Neural crest cell (in vitro differentiated cells): ENCODE measurements around the gene PEX6. TPM values are rescaled to one million over a fixed set of nuclear protein-coding genes. Genes with fewer than 3 reads are reported as not detected.
A peak's percentile ranks its signal among the peaks of the same experiment; 100 is the strongest.

Experiments
- DNase-seq: peaks from one replicate; pipeline ENCODE4 v3.0.0; 2021; ENCODE audit warnings: low read depth, mixed read lengths, low spot score
- H3K27ac Mint-ChIP-seq: one replicate; pipeline ENCODE4 v1.8.0; 2021; ENCODE audit warnings: mild to moderate bottlenecking, mixed read lengths; ENCODE audit not compliant: unreplicated experiment
- H3K27me3 Mint-ChIP-seq: 2 replicates; pipeline ENCODE4 v1.8.0; 2021; ENCODE audit warnings: low read depth, mild to moderate bottlenecking, mixed read lengths
- H3K36me3 Mint-ChIP-seq: 2 replicates; pipeline ENCODE4 v1.8.0; 2021; ENCODE audit warnings: low read depth, mild to moderate bottlenecking, mixed read lengths
- H3K4me1 Mint-ChIP-seq: 2 replicates; pipeline ENCODE4 v1.8.0; 2021; ENCODE audit warnings: mixed read lengths
- H3K4me3 Mint-ChIP-seq: one replicate; pipeline ENCODE4 v1.8.0; 2021; ENCODE audit warnings: mild to moderate bottlenecking, mixed read lengths
- H3K9me3 Mint-ChIP-seq: 2 replicates; pipeline ENCODE4 v1.8.0; 2021; ENCODE audit warnings: mixed read lengths
- total RNA-seq: library from RNA; stranded (reverse); gene quantifications from 2 replicates; pipeline ENCODE4 v1.2.1, GENCODE V29; 2021
- TF ChIP-seq, protein P1 (sequence below): fragments of 200-600 bp; sonication (generic); conservative IDR thresholded peaks from 2 replicates; pipeline ENCODE4 v1.5.0; 2021; ENCODE audit warnings: antibody characterized with exemption, mild to moderate bottlenecking

Gene PEX6
- total RNA-seq, 1 donor from 2014 or later, result 22.5 TPM

DNA sequence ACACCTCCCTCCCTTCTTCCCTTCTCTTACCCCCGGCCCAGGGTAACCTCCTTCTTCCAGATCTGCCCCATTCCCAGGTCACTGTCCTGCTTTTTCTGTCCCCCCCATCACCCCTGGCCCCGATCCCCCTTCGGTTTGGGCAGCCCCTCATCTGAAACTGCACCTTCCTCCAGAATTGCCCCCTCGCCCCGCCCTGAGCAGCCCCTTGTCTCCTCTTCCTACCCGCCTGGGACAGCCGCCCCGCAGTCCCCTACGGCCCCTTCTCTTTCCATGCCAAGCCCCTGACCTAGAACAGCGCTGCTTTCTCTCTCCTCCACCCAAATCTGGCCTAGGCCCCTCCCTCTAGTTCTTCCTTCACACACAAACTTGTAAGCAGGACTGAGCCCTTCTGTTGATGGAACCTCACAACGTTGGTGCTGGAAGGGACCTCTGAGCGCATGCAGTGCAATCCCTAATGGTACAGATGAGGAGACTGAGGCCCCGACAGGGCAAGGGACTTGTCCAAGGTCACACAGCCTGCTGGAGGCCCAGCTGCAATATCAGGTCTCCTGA is 6.0 kb upstream of the PEX6 start:
- TF ChIP-seq, protein P1, sequence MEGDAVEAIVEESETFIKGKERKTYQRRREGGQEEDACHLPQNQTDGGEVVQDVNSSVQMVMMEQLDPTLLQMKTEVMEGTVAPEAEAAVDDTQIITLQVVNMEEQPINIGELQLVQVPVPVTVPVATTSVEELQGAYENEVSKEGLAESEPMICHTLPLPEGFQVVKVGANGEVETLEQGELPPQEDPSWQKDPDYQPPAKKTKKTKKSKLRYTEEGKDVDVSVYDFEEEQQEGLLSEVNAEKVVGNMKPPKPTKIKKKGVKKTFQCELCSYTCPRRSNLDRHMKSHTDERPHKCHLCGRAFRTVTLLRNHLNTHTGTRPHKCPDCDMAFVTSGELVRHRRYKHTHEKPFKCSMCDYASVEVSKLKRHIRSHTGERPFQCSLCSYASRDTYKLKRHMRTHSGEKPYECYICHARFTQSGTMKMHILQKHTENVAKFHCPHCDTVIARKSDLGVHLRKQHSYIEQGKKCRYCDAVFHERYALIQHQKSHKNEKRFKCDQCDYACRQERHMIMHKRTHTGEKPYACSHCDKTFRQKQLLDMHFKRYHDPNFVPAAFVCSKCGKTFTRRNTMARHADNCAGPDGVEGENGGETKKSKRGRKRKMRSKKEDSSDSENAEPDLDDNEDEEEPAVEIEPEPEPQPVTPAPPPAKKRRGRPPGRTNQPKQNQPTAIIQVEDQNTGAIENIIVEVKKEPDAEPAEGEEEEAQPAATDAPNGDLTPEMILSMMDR, result no peak
- Mint-ChIP-seq H3K9me3 (no peaks in the 10 kb centered on the region), H3K27ac (peak overlapping the region; percentile 86), H3K4me1 (peaks cover 45% of the 10 kb centered on the region), H3K27me3 (no peaks in the 10 kb centered on the region), H3K36me3 (no peaks in the 10 kb centered on the region), H3K4me3 (peak overlapping the region; percentile 91)
- peak; percentile 12 for DNase-seq

DNA sequence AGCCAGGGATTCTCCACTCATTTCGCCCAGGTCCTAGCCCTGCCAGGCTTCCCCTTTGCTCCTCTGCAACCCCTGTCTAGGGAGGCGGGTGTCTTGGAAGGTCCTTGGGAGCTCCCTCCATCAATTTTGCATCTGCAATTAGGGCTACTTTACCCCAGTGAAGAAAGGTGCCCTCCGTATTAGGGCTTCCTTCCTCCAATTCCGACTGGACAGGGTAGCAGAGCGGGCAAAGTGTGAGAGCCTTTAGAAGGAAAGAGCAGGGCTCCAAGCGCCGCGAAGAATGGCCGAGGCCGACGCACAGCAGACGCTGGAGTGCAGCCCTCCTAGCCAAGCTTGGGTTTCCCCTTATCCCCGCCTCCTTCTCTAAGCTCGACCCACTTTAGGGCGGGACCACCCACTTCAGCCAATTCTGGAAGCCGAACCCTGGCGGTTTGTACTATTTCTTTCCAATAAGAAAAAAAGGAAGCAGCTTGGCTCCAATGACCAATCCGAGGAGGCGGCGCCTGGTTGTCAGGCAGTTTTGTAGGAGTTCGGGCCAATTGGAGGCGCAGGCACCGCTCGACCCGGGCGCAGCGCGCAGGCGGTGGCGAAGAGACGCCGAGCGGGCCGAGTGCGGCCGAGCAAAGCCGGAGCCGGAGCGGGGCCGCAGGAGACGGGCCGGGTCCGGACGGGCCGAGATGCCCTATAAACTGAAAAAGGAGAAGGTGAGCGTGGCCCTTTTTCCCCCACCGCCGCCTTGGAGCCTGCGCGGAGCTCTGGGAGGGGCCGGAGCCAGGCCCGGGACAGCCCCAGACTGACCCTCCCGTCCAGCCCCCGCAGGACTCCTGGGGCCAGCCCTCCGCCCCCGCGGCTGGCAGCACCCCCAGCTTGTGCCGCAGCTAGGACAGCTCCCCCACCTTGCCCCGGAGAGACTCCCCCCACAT is 5.3 kb upstream of the PEX6 start, which contains the start of gene PPP2R5D:
PPP2R5D (plus strand) TSS at position 570 of the 923 bp plus-strand sequence; CDS start at position 678, 108 bp downstream.
- H3K27me3 Mint-ChIP-seq, result no peaks in the 10 kb centered on the region

DNA sequence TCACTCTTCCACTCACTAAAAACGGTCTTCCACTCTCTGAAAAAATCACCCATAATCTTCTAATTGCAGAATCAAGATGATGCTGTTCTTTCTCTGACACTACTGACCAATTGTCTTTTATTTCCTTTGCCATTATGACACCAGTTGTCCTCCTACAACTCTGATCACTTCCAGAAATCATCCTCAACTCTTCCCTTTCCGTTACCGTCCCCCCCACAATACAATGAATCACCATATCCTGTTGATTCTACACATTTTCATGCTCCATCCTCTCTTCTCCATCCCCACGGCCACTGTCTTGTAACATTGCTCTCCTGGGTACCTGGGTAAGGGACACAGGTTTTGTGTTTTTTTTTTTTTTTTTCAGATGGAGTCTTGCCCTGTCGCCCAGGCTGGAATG is 2.9 kb upstream of the PEX6 start:
- no peaks in the 10 kb centered on the region for H3K36me3 Mint-ChIP-seq
- H3K27ac Mint-ChIP-seq, result no peak overlapping the region

More for the DNA sequence above, 5.3 kb upstream of the PEX6 start, which contains the start of gene PPP2R5D:
- Mint-ChIP-seq H3K36me3 (no peaks in the 10 kb centered on the region), H3K4me1 (peaks cover 52% of the 10 kb centered on the region), H3K27ac (peak within 1 kb of the TSS; percentile 94), H3K9me3 (no peaks in the 10 kb centered on the region), H3K4me3 (peak within 1 kb of the TSS; percentile 91)
- peak; percentile 92 for DNase-seq
- TF ChIP-seq, protein P1, result no peak

DNA sequence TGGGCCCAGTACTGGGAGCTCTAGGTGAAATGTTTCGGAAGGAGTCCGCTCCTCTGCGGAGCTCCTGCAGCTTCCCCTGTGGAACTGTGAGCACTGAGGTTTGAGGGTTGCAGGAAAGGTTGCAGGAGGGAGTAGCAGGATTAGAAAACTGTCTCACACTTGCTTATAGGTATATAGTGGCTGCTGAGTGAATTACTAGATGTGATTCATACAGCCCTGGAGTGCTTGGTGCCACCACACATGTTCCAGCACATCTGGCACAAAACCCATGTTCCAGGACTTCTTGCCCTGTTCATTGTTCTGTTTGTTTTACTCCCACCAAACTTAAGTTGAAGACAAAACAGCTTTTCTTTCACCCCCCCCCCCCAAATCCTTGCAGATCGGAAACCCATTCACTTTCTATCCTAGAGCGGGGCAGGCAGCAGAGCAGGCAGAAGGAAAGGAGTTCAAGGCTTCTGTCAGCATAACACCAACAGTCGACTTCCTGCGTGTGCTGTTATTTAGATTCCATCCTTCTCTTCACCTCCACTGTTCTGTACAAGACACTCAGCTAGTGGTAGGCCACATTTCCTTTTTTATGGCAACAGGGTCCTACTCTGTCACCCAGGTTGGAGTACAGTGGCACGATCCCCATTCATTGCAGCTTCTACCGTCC is 669 bp upstream of the PEX6 start:
- H3K4me1 Mint-ChIP-seq, result peaks cover 34% of the 10 kb centered on the region

More for the DNA sequence above, 2.9 kb upstream of the PEX6 start:
- no peaks in the 10 kb centered on the region for H3K9me3 Mint-ChIP-seq
- TF ChIP-seq, protein P1, result no peak
- H3K4me3 Mint-ChIP-seq, result peak overlapping the region; percentile 75
- H3K4me1 Mint-ChIP-seq, result peaks cover 49% of the 10 kb centered on the region
- H3K27me3 Mint-ChIP-seq, result no peaks in the 10 kb centered on the region
- DNase-seq, result no peak

DNA sequence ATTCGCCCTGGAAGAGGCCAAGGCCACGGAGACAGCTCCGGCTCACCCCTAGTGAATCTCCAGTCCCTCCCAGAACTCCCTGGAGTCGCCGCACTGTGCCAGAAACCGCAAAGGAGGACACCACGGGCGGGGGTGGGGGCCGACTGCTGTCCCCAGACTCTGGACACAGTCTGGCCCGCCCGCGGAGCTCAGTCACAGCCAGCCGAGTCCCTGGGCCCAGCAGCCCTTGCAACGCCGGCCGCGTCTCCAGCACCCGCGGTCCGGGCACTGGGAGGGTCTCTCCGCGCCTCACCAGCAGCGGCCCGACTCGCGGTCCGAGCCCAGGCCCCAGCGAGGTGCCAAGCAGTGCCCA is 518 bp downstream of the PEX6 start:
- peak; percentile 25 for DNase-seq
- Mint-ChIP-seq H3K27ac (no peak overlapping the region), H3K36me3 (peaks cover 4% of the 10 kb centered on the region), H3K4me3 (peak overlapping the region; percentile 89), H3K9me3 (no peaks in the 10 kb centered on the region), H3K4me1 (peaks cover 24% of the 10 kb centered on the region), H3K27me3 (no peaks in the 10 kb centered on the region)
- TF ChIP-seq, protein P1, result no peak

More for the DNA sequence above, 669 bp upstream of the PEX6 start:
- Mint-ChIP-seq H3K9me3 (no peaks in the 10 kb centered on the region), H3K4me3 (peak overlapping the region; percentile 88), H3K27ac (peak overlapping the region; percentile 78), H3K27me3 (no peaks in the 10 kb centered on the region), H3K36me3 (no peaks in the 10 kb centered on the region)
- TF ChIP-seq, protein P1, result no peak
- peak; percentile 8 for DNase-seq
